ENCODE measurements around the gene GLRX5. TPM values are rescaled to one million over a fixed set of nuclear protein-coding genes. Genes with fewer than 3 reads are reported as not detected.

GLRX5 gene
- total RNA-seq, 1 donor from 2014 or later: 38.9 TPM

- no peaks in the 10 kb centered on the region for H3K36me3 Mint-ChIP-seq (ENCODE audit: unreplicated experiment)
- H3K4me3 Mint-ChIP-seq (ENCODE audit: unreplicated experiment): no peak overlapping the region
Observed at GRCh38 chr14:95541932-95542930, 7.4 kb downstream of the GLRX5 start.

GRCh38 chr14:95543021-95543420 lies 8.2 kb downstream of the GLRX5 start:
- no peaks in the 10 kb centered on the region for H3K9me3 Mint-ChIP-seq (ENCODE audit: unreplicated experiment)
- H3K27ac Mint-ChIP-seq (ENCODE audit: unreplicated experiment): no peak overlapping the region
- no peak for DNase-seq
- TF ChIP-seq CTCF (IDR thresholded peaks at IDR 0.05; ENCODE audit: partially characterized antibody, unreplicated experiment): no peak
- peaks cover 10% of the 10 kb centered on the region for H3K4me1 Mint-ChIP-seq (ENCODE audit: low read depth, unreplicated experiment)
- H3K4me3 Mint-ChIP-seq (ENCODE audit: unreplicated experiment): no peak overlapping the region
- H3K36me3 Mint-ChIP-seq (ENCODE audit: unreplicated experiment): no peaks in the 10 kb centered on the region
- H3K27me3 Mint-ChIP-seq (ENCODE audit: unreplicated experiment): no peaks in the 10 kb centered on the region

More at GRCh38 chr14:95541932-95542930, 7.4 kb downstream of the GLRX5 start:
- no peak for TF ChIP-seq CTCF (IDR thresholded peaks at IDR 0.05; ENCODE audit: partially characterized antibody, unreplicated experiment)
- no peak for DNase-seq
- Mint-ChIP-seq H3K4me1 (ENCODE audit: low read depth, unreplicated experiment) (peaks cover 15% of the 10 kb centered on the region), H3K27me3 (ENCODE audit: unreplicated experiment) (no peaks in the 10 kb centered on the region), H3K27ac (ENCODE audit: unreplicated experiment) (no peak overlapping the region), H3K9me3 (ENCODE audit: unreplicated experiment) (no peaks in the 10 kb centered on the region)

GRCh38 chr14:95544588-95544987 lies 9.7 kb downstream of the GLRX5 start:
- peaks cover 7% of the 10 kb centered on the region for H3K4me1 Mint-ChIP-seq (ENCODE audit: low read depth, unreplicated experiment)
- TF ChIP-seq CTCF (IDR thresholded peaks at IDR 0.05; ENCODE audit: partially characterized antibody, unreplicated experiment): no peak
- H3K9me3 Mint-ChIP-seq (ENCODE audit: unreplicated experiment): no peaks in the 10 kb centered on the region
- no peak overlapping the region for H3K4me3 Mint-ChIP-seq (ENCODE audit: unreplicated experiment)
- H3K27me3 Mint-ChIP-seq (ENCODE audit: unreplicated experiment): no peaks in the 10 kb centered on the region
- no peaks in the 10 kb centered on the region for H3K36me3 Mint-ChIP-seq (ENCODE audit: unreplicated experiment)
- no peak overlapping the region for H3K27ac Mint-ChIP-seq (ENCODE audit: unreplicated experiment)
- no peak for DNase-seq

GRCh38 chr14:95545515-95546168 lies 10.8 kb downstream of the GLRX5 start:
- TF ChIP-seq CTCF (IDR thresholded peaks at IDR 0.05; ENCODE audit: partially characterized antibody, unreplicated experiment): no peak
- no peak overlapping the region for H3K27ac Mint-ChIP-seq (ENCODE audit: unreplicated experiment)
- H3K9me3 Mint-ChIP-seq (ENCODE audit: unreplicated experiment): no peaks in the 10 kb centered on the region
- H3K4me1 Mint-ChIP-seq (ENCODE audit: low read depth, unreplicated experiment): peaks cover 7% of the 10 kb centered on the region
- no peak for DNase-seq
- no peak overlapping the region for H3K4me3 Mint-ChIP-seq (ENCODE audit: unreplicated experiment)
- H3K27me3 Mint-ChIP-seq (ENCODE audit: unreplicated experiment): no peaks in the 10 kb centered on the region
- no peaks in the 10 kb centered on the region for H3K36me3 Mint-ChIP-seq (ENCODE audit: unreplicated experiment)

GRCh38 chr14:95547272-95547625 lies 12.4 kb downstream of the GLRX5 start:
- Mint-ChIP-seq H3K36me3 (ENCODE audit: unreplicated experiment) (no peaks in the 10 kb centered on the region), H3K4me1 (ENCODE audit: low read depth, unreplicated experiment) (peaks cover 7% of the 10 kb centered on the region), H3K27me3 (ENCODE audit: unreplicated experiment) (no peaks in the 10 kb centered on the region), H3K27ac (ENCODE audit: unreplicated experiment) (no peak overlapping the region), H3K9me3 (ENCODE audit: unreplicated experiment) (no peaks in the 10 kb centered on the region), H3K4me3 (ENCODE audit: unreplicated experiment) (no peak overlapping the region)
- DNase-seq: no peak
- TF ChIP-seq CTCF (IDR thresholded peaks at IDR 0.05; ENCODE audit: partially characterized antibody, unreplicated experiment): no peak

Data from glutamatergic neuron (in vitro differentiated cells).